HG03439 (cell line): ENCODE results near the gene SERPINA5.

Source experiments
- ATAC-seq: cut with Tn5 transposase; IDR thresholded peaks from one replicate; pipeline ENCODE4 v1.9.1; 2021; ENCODE audit warnings: mild to moderate bottlenecking, moderate library complexity; ENCODE audit not compliant: unreplicated experiment

SERPINA5 gene

DNA sequence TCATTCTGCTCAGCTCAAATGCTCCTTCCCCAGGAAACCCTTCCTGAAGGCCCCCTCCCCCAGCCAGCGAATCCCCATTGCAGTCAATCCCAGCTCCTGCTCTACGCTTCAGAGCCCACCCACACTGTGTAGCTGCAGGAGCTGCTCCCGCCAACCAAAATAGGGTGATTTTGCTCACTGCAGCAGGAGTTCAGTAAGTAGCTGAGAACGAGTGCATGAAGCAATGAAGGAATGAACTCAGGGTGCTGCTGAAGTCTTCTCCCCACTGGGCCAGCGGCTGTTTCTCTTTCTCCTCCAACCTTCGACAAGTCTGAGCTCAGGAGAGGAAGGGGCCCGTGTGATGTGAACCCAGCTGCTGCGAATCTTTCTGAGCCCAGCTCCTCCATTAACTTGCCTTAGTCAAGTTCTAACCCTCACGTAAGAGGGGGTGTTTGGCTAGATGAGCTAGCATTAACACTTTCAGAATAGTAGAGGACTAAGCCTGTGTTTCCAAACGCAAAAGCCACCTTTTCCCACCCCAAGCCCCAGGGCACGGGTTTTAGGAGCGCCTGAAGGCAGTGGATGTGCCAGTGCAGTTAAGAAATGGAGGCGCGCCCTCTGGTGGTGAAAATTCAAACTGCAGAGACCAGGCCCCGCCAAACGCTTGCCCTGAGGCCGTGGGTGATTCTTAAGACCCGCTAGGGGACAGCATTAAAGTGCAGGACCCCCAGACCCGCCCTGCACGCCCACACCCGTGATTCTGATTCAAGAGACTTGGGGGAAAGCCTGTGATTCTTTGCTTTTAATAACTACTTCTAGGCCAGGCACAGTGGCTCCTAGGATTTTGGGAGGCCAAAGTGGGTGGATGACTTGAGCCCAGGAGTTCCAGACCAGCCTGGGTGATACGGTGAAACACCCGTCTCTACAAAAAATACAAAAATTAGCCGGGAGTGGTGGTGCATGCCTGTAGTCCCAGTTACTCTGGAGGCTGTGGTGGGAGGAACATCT, 31.9 kb upstream of the SERPINA5 start:
- no peak for ATAC-seq

DNA sequence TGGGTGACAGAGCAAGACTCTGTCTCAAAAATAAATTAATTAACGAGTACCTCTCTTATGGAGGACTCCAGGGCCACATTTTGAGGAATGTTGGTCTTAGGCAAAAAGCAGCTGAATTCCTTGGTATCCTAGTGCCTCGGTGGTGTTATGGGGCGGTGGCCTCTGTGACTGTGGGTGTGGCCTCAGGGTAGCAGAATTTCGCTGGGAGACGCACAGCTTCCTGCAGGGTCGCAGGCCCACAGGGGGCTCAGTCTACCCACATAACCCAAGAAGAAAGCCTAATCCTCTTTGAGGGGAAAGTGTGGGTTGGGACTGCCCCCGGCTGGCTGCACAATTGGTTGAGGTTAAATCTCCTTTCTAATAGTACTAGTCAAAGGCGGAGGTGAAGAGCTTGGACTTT, 31.2 kb upstream of the SERPINA5 start:
- ATAC-seq = no peak

- ATAC-seq = no peak
Observed at GRCh38 chr14:94555991-94556390, 25.2 kb upstream of the SERPINA5 start.

DNA sequence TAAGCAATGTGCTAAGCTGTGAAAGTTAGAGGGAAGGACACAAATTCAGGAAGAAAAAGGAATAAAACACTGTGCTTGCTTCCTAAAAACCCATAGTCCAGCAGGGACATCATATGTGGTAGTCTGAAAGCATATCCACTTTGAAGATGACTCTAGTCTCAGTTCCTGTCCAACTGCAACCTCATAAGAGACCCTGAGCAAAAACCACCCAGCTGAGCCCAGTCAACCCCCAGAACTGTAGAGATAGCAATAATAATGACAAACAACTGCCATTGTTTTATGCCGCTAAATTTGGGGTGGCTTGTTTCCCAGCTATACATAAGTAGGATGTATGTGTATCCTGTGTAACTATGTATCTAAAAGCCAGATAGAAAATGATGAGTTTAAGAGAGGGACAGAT, 23.9 kb upstream of the SERPINA5 start:
- ATAC-seq = no peak

- ATAC-seq = no peak
Observed at GRCh38 chr14:94558842-94559241, 22.4 kb upstream of the SERPINA5 start.

DNA sequence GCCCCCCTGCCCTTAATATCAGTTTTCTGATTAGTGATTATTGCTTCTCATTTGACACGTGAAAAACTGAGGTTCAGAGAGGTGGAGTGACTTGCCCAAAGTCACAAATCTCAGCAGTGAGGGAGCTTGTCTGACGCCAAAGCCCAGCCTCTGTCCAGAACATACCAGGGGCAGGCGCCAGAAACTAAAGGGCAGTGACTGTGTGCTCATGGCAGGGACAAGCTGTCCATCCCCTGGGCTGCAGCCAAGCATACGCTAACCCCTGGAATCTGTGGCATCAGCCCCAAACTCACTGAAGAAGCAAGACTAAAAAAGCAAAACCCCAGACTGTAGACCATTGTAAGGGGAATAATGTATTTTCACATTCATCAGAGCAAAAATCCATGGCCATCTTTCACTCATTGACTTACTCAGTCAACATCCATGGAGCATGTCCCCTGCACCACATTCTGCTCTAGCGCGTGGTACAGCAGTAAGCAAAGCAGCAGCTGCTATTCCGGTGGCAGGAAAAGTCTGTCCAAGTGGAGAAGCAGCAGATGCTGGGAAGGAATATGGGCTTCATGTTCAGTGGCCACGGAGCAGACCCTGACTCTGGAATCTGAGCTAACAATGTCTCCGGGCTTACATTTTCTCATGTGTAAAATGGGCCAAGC, 21.5 kb upstream of the SERPINA5 start:
- ATAC-seq = no peak

- no peak for ATAC-seq
Observed at GRCh38 chr14:94560291-94560665, 20.9 kb upstream of the SERPINA5 start.

GRCh38 chr14:94560751-94561655, 20.2 kb upstream of the SERPINA5 start, which contains the start of gene SERPINA4:
TSS of gene SERPINA4 (plus strand) at chr14:94561442. CDS start at chr14:94563483, 2,041 bp downstream.
- no peak for ATAC-seq

DNA sequence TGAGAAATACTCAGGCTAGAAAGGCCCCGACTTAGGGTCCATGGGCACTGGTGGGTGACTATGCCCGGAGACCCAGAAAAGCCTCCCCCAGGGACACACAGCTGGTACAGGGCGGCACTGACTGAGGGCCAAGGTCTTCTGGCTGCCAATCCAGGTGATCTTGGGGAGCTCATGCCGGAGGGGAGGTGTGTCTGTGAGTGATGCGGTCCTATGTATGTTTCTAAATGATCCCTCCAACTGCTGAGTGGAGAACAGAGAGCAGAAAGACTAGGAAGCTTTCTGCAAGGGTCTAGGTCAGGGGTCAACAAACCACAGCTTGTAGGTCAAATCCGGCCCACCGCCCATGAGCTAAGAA, 19.6 kb upstream of the SERPINA5 start:
- no peak for ATAC-seq

DNA sequence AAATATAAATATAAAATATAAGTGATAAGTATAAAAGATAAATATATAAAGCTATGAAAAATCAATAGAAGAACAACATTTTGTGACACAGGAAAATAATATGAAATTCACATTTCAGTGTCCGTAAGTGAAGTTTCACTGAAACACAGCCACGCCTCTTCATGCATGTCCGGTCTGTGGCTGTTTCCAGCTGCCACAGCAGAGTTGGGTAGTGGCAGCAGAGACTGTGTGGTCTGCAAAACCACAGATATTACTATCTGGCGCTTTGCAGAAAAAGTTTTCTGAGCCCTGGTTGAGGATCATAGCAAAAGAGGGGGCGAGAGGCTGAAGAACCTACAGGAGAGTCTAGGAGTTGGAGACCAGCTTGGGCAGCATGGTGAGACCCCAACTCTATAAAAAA, 19.2 kb upstream of the SERPINA5 start:
- no peak for ATAC-seq

GRCh38 chr14:94562941-94563883, 18.0 kb upstream of the SERPINA5 start:
- no peak for ATAC-seq

- no peak for ATAC-seq
Observed at GRCh38 chr14:94564381-94564780, 16.8 kb upstream of the SERPINA5 start.

DNA sequence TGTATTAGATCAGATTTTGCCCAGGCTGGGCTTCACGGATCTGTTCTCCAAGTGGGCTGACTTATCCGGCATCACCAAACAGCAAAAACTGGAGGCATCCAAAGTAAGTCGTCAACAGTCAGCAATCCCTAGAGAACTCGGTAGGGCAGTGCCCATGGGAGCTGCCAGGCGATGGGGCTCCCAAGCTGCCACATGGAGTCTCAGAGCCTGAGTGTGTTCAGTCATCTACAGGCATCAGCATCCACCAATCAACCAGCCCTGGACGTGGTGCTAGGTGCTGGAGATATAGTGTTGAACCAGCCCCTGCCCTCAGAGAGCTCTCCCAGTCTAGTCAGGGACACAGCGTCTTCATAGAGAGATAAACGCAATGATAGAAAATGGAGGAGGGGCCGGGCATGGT, 13.0 kb upstream of the SERPINA5 start:
- ATAC-seq = no peak

GRCh38 chr14:94569381-94570001, 11.7 kb upstream of the SERPINA5 start:
- no peak for ATAC-seq

DNA sequence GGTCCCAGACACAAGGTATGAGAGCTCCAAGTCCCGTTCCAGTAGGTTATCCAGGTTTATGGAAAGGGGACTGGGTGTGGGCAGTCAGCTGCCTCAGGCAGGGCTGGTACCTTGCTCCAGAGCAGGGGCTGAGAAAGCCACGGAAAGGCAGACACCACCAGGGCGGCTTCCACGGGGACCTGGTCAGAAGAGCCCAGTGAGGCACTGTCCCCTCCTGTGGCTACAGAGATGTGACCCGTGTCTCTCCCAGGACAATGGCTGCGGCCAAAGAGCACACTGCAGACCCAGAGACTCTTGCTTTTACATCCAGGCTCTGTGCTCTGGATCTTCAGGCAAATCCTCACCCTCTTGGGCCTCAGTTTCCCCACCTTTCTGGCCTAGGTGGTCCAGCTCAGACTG, 11.2 kb upstream of the SERPINA5 start:
- ATAC-seq = no peak

DNA sequence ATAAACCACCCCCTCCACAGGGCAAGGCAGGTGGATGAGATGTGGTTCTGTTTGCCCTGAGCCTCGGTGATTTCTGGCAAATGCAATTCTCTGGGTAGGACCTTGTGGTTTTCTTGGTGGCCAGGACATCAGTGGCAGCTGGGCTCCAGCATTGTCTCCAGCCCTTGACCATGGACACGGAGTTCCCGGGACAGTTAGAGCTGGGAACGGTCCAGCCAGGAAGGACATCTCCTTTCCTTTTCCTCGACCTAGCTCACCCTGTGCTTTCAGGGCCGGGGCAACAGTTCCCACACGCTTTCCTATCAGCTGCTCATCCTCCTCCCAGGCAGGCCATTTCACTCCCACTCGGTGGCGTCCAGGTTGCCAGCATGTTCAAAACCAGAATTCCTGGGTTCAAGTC, 10.8 kb upstream of the SERPINA5 start:
- no peak for ATAC-seq

DNA sequence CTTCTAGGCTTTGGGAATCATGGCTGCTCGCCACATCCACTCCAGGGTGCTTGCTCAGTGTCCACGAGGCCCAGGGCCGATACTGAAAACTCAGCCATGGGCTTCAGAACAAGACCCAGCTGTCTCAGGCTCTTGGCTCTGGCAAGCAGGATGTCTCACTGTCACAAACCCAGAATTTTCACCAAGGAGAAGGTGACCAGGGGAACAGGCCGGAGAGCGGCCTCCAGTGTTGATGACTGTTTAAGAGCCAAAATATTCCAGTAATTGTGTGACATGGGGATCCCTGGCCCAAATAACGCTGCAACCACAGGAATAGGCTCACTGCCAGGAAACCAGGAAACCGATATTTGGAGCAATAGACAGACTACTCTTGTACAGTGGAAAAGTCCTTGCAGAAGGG, 9.8 kb upstream of the SERPINA5 start:
- no peak for ATAC-seq

GRCh38 chr14:94571950-94572349, 9.3 kb upstream of the SERPINA5 start:
- no peak for ATAC-seq

- no peak for ATAC-seq
Observed at GRCh38 chr14:94572637-94573303, 8.5 kb upstream of the SERPINA5 start.
